Astrocyte (in vitro differentiated cells and primary cell): ENCODE data around the gene TLR1. TPM values are rescaled to one million over a fixed set of nuclear protein-coding genes. Genes with fewer than 3 reads are reported as not detected.

ENCODE experiments used
- DNase-seq: peaks from one replicate; pipeline ENCODE4 v3.0.0-alpha.2; 2010; ENCODE audit warnings: low read depth
- FAIRE-seq: peaks from 2 replicates; lab custom pipeline; 2011; peaks lifted over from hg19 to GRCh38; lab: Jason Lieb, UNC
- H2AFZ ChIP-seq: 2 replicates; pipeline ENCODE4 v1.6.0; 2012; ENCODE audit warnings: low read depth, low read length, inconsistent platforms
- H3K27ac ChIP-seq: 2 replicates; pipeline ENCODE4 v1.5.1; 2011; ENCODE audit warnings: low read depth, low read length, inconsistent platforms
- H3K27me3 ChIP-seq: 2 replicates; pipeline ENCODE4 v1.6.0; 2011; ENCODE audit warnings: low read length, inconsistent platforms; ENCODE audit not compliant: insufficient read depth
- H3K36me3 ChIP-seq: 2 replicates; pipeline ENCODE4 v1.5.1; 2011; ENCODE audit warnings: low read length, inconsistent platforms; ENCODE audit not compliant: insufficient read depth
- H3K4me1 ChIP-seq: 2 replicates; pipeline ENCODE4 v1.5.1; 2011; ENCODE audit warnings: low read length, inconsistent platforms; ENCODE audit not compliant: insufficient read depth
- H3K4me2 ChIP-seq: 2 replicates; pipeline ENCODE4 v1.6.0; 2012; ENCODE audit warnings: low read length, inconsistent platforms
- H3K4me3 ChIP-seq: 2 replicates; pipeline ENCODE4 v1.5.1; 2011; ENCODE audit warnings: low read depth, mild to moderate bottlenecking, low read length, inconsistent platforms; ENCODE audit not compliant: insufficient read depth
- H3K79me2 ChIP-seq: 2 replicates; pipeline ENCODE4 v1.6.0; 2012; ENCODE audit warnings: mild to moderate bottlenecking, low read length, inconsistent platforms; ENCODE audit not compliant: insufficient read depth
- H3K9ac ChIP-seq: 2 replicates; pipeline ENCODE4 v1.6.0; 2012; ENCODE audit warnings: mild to moderate bottlenecking, low read length, inconsistent platforms
- H3K9me3 ChIP-seq: 2 replicates; pipeline ENCODE4 v1.5.1; 2012; ENCODE audit warnings: low read depth, mild to moderate bottlenecking, low read length, inconsistent platforms; ENCODE audit not compliant: insufficient read depth
- H4K20me1 ChIP-seq: 2 replicates; pipeline ENCODE4 v1.6.0; 2012; ENCODE audit warnings: low read length, inconsistent platforms; ENCODE audit not compliant: insufficient read depth
- H3K27ac Mint-ChIP-seq: one replicate; pipeline ENCODE4 v1.8.0; 2021; ENCODE audit warnings: mild to moderate bottlenecking, mixed read lengths; ENCODE audit not compliant: unreplicated experiment
- H3K27me3 Mint-ChIP-seq: one replicate; pipeline ENCODE4 v1.8.0; 2021; ENCODE audit warnings: low read depth, mixed read lengths; ENCODE audit not compliant: unreplicated experiment
- H3K36me3 Mint-ChIP-seq: one replicate; pipeline ENCODE4 v1.8.0; 2021; ENCODE audit warnings: low read depth, mixed read lengths; ENCODE audit not compliant: unreplicated experiment
- H3K4me1 Mint-ChIP-seq: one replicate; pipeline ENCODE4 v1.8.0; 2021; ENCODE audit warnings: low read depth, mixed read lengths; ENCODE audit not compliant: unreplicated experiment
- H3K4me3 Mint-ChIP-seq: one replicate; pipeline ENCODE4 v1.8.0; 2021; ENCODE audit warnings: mild to moderate bottlenecking, moderate library complexity, mixed read lengths; ENCODE audit not compliant: unreplicated experiment
- H3K9me3 Mint-ChIP-seq: one replicate; pipeline ENCODE4 v1.8.0; 2021; ENCODE audit warnings: mild to moderate bottlenecking, mixed read lengths; ENCODE audit not compliant: unreplicated experiment
- CTCF ChIP-seq: IDR thresholded peaks from 2 replicates; pipeline ENCODE4 v1.5.1; 2011; ENCODE audit warnings: low read depth, mild to moderate bottlenecking, inconsistent platforms, low read length, moderate library complexity; ENCODE audit not compliant: insufficient read depth
- EZH2 ChIP-seq: IDR thresholded peaks from 2 replicates; pipeline ENCODE4 v1.6.1; 2012; ENCODE audit warnings: mild to moderate bottlenecking, low read length, inconsistent platforms; ENCODE audit not compliant: insufficient read depth
- total RNA-seq: library from RNA; stranded (reverse); gene quantifications from 2 replicates; pipeline ENCODE4 v1.2.1, GENCODE V29; 2021

The TLR1 gene
- total RNA-seq, 1 donor from 2014 or later = 0.54 TPM

- no peaks in the 10 kb centered on the region for H3K27me3 Mint-ChIP-seq
- no peaks in the 10 kb centered on the region for H3K4me1 Mint-ChIP-seq
- Histone ChIP-seq H4K20me1 (no peaks in the 10 kb centered on the region), H3K79me2 (no peaks in the 10 kb centered on the region), H3K36me3 (no peaks in the 10 kb centered on the region), H3K9ac (no peak within 1 kb of the TSS), H3K4me1 (no peaks in the 10 kb centered on the region), H3K4me2 (no peak within 1 kb of the TSS), H2AFZ (no peak within 1 kb of the TSS), H3K27me3 (no peaks in the 10 kb centered on the region), H3K4me3 (no peak within 1 kb of the TSS), H3K27ac (no peak within 1 kb of the TSS), H3K9me3 (no peaks in the 10 kb centered on the region)
- no peaks in the 10 kb centered on the region for H3K9me3 Mint-ChIP-seq
- FAIRE-seq = no peak
- no peak within 1 kb of the TSS for H3K4me3 Mint-ChIP-seq
- no peak within 1 kb of the TSS for H3K27ac Mint-ChIP-seq
- H3K36me3 Mint-ChIP-seq = no peaks in the 10 kb centered on the region
- TF ChIP-seq EZH2 (no peak), CTCF (peak; percentile 59)
- DNase-seq = peak; percentile 17
Measured at GRCh38 chr4:38782452-38783108, 22.0 kb downstream of the TLR1 start, which contains the start of gene TLR10. TSS of gene TLR10 (minus strand) at chr4:38782990. CDS start at chr4:38775590, 7,400 bp downstream.

- DNase-seq = no peak
- no peaks in the 10 kb centered on the region for H3K9me3 ChIP-seq
- TF ChIP-seq EZH2 = no peak
- no peak for TF ChIP-seq CTCF
- no peak for FAIRE-seq
- no peaks in the 10 kb centered on the region for H3K27me3 Mint-ChIP-seq
- H4K20me1 ChIP-seq = no peaks in the 10 kb centered on the region
- H3K4me3 Mint-ChIP-seq = no peak overlapping the region
- H3K9ac ChIP-seq = no peak overlapping the region
- no peaks in the 10 kb centered on the region for H3K27me3 ChIP-seq
- H3K4me2 ChIP-seq = no peak overlapping the region
- H2AFZ ChIP-seq = no peak overlapping the region
- H3K4me3 ChIP-seq = no peak overlapping the region
- no peak overlapping the region for H3K27ac Mint-ChIP-seq
- H3K27ac ChIP-seq = no peak overlapping the region
- H3K79me2 ChIP-seq = no peaks in the 10 kb centered on the region
- H3K9me3 Mint-ChIP-seq = peaks cover 3% of the 10 kb centered on the region
- no peaks in the 10 kb centered on the region for H3K4me1 Mint-ChIP-seq
- no peaks in the 10 kb centered on the region for H3K36me3 ChIP-seq
- no peaks in the 10 kb centered on the region for H3K4me1 ChIP-seq
- no peaks in the 10 kb centered on the region for H3K36me3 Mint-ChIP-seq
Measured at GRCh38 chr4:38781854-38782261, 22.7 kb downstream of the TLR1 start.

GRCh38 chr4:38780833-38781484 lies 23.6 kb downstream of the TLR1 start:
- H3K27ac ChIP-seq = no peak overlapping the region
- H3K9ac ChIP-seq = no peak overlapping the region
- H4K20me1 ChIP-seq = no peaks in the 10 kb centered on the region
- H3K4me1 ChIP-seq = no peaks in the 10 kb centered on the region
- no peak overlapping the region for H3K4me3 ChIP-seq
- peaks cover 3% of the 10 kb centered on the region for H3K9me3 Mint-ChIP-seq
- no peaks in the 10 kb centered on the region for H3K4me1 Mint-ChIP-seq
- H3K79me2 ChIP-seq = no peaks in the 10 kb centered on the region
- no peak for DNase-seq
- no peak overlapping the region for H3K4me2 ChIP-seq
- H3K36me3 Mint-ChIP-seq = no peaks in the 10 kb centered on the region
- H3K27me3 ChIP-seq = no peaks in the 10 kb centered on the region
- no peak overlapping the region for H3K4me3 Mint-ChIP-seq
- H2AFZ ChIP-seq = no peak overlapping the region
- FAIRE-seq = no peak
- TF ChIP-seq CTCF (no peak), EZH2 (no peak)
- H3K27me3 Mint-ChIP-seq = no peaks in the 10 kb centered on the region
- no peak overlapping the region for H3K27ac Mint-ChIP-seq
- no peaks in the 10 kb centered on the region for H3K36me3 ChIP-seq
- no peaks in the 10 kb centered on the region for H3K9me3 ChIP-seq
